GM23338 (cell line): ENCODE data around the gene SRGAP2. TPM values are rescaled to one million over a fixed set of nuclear protein-coding genes. Genes with fewer than 3 reads are reported as not detected.
"Not testable (repeated sequence)": the region's sequence is repeated elsewhere in the genome, so short reads cannot be mapped to it uniquely, and the experiment has no call there.

Experiments
- ATAC-seq: fragments of 200-7000 bp; cut with Tn5 transposase; 3 replicates; pipeline ENCODE4 v1.9.1; 2020
- DNase-seq: peaks from one replicate; pipeline ENCODE4 v3.0.0-alpha.2; 2015; ENCODE audit warnings: low spot score
- H2AFZ ChIP-seq: fragments of 200-600 bp; sonication (generic); 2 replicates; pipeline ENCODE4 v1.8.0; 2016; ENCODE audit warnings: antibody characterized with exemption, mild to moderate bottlenecking, moderate library complexity
- H3F3A ChIP-seq: fragments of 200-600 bp; sonication (generic); replicated peaks from 2 replicates; pipeline ENCODE4 v1.8.0; 2017; ENCODE audit warnings: antibody characterized with exemption, mixed run types, low read depth
- H3K27ac ChIP-seq: fragments of 200-600 bp; sonication (generic); 2 replicates; pipeline ENCODE4 v1.6.1; 2016; ENCODE audit warnings: low read depth
- H3K27me3 ChIP-seq: fragments of 200-600 bp; sonication (generic); 2 replicates; pipeline ENCODE4 v1.8.0; 2016; ENCODE audit warnings: mild to moderate bottlenecking, mixed run types, moderate library complexity; ENCODE audit not compliant: insufficient read depth
- H3K36me3 ChIP-seq: fragments of 200-600 bp; sonication (generic); 2 replicates; pipeline ENCODE4 v1.8.0; 2016; ENCODE audit warnings: mild to moderate bottlenecking; ENCODE audit not compliant: insufficient read depth
- H3K4me1 ChIP-seq: fragments of 200-600 bp; sonication (generic); 2 replicates; pipeline ENCODE4 v1.8.0; 2016; ENCODE audit warnings: mild to moderate bottlenecking, moderate library complexity; ENCODE audit not compliant: insufficient read depth
- H3K4me2 ChIP-seq: fragments of 200-600 bp; sonication (generic); 2 replicates; pipeline ENCODE4 v1.7.1; 2017; ENCODE audit warnings: mixed run types
- H3K4me3 ChIP-seq: fragments of 200-600 bp; sonication (generic); 2 replicates; pipeline ENCODE4 v1.6.1; 2016; ENCODE audit warnings: mixed run types
- H3K79me2 ChIP-seq: fragments of 200-600 bp; sonication (generic); replicated peaks from 2 replicates; pipeline ENCODE4 v1.8.0; 2017; ENCODE audit warnings: mild to moderate bottlenecking; ENCODE audit not compliant: insufficient read depth
- H3K9me2 ChIP-seq: fragments of 200-600 bp; sonication (generic); 2 replicates; pipeline ENCODE4 v1.8.0; 2017; ENCODE audit not compliant: insufficient read depth
- H4K20me1 ChIP-seq: fragments of 200-600 bp; sonication (generic); replicated peaks from 2 replicates; pipeline ENCODE4 v1.8.0; 2017; ENCODE audit warnings: mild to moderate bottlenecking; ENCODE audit not compliant: insufficient read depth
- H3K27ac Mint-ChIP-seq: 2 replicates; pipeline ENCODE4 v1.8.0; 2020; ENCODE audit warnings: inconsistent platforms, mild to moderate bottlenecking, moderate library complexity, mixed read lengths
- H3K27me3 Mint-ChIP-seq: 3 replicates; pipeline ENCODE4 v1.8.0; 2022; ENCODE audit warnings: low read depth, mild to moderate bottlenecking, moderate library complexity, mixed read lengths, inconsistent platforms; ENCODE audit not compliant: insufficient read depth, poor library complexity
- H3K36me3 Mint-ChIP-seq: 3 replicates; pipeline ENCODE4 v1.8.0; 2021; ENCODE audit warnings: low read depth, mild to moderate bottlenecking, inconsistent platforms, moderate library complexity, mixed read lengths
- H3K4me1 Mint-ChIP-seq: 3 replicates; pipeline ENCODE4 v1.8.0; 2020; ENCODE audit warnings: mild to moderate bottlenecking, inconsistent platforms, mixed read lengths
- H3K4me3 Mint-ChIP-seq: 3 replicates; pipeline ENCODE4 v1.8.0; 2021; ENCODE audit warnings: moderate library complexity, mild to moderate bottlenecking, inconsistent platforms, mixed read lengths
- H3K9me3 Mint-ChIP-seq: 3 replicates; pipeline ENCODE4 v1.8.0; 2020; ENCODE audit warnings: moderate library complexity, mild to moderate bottlenecking, inconsistent platforms, mixed read lengths
- polyA plus RNA-seq: library from polyadenylated mRNA; unstranded; fragments of >200 nt; fragmentation: Nextera tagmentation; extraction: Ambion mirVana; gene quantifications from 2 replicates; pipeline ENCODE4 v1.2.1, GENCODE V29; 2016
- total RNA-seq: library from RNA; depleted of rRNA; stranded (reverse); fragments of >200 nt; shearing (Covaris generic); gene quantifications from 2 replicates; pipeline ENCODE4 v1.2.3, GENCODE V29; 2014

SRGAP2 gene
- total and polyA plus RNA-seq, 2 experiments from 2014 or later, result 41.4 to 77.8 TPM

DNA sequence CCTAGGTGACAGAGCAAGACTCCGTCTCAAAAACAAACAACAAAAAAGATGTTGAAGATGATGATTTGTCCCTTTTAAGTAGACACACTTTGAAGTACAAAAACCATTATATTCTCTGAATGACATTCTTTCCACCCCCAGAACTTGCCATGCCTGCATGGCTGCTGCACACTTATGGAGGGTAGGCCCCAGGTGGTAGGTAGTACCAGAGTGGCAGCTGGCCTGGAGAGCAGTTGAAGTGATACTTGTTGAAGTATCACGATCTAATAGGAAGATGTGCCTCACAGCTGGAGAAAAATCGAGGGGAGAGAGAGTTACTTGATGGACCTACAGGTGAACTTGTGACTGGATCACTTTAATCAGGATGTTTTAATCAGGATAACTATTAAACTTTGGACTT, 14.9 kb downstream of the SRGAP2 start:
- H3K4me3 Mint-ChIP-seq, H3K4me3 ChIP-seq, H4K20me1 ChIP-seq, H3K9me3 Mint-ChIP-seq, H2AFZ ChIP-seq, H3K4me1 Mint-ChIP-seq, H3K9me2 ChIP-seq, H3K4me2 ChIP-seq, H3K27me3 ChIP-seq, H3K36me3 ChIP-seq, H3K79me2 ChIP-seq, H3K27ac Mint-ChIP-seq, DNase-seq, ATAC-seq, H3K27ac ChIP-seq, H3F3A ChIP-seq, H3K27me3 Mint-ChIP-seq, H3K36me3 Mint-ChIP-seq, H3K4me1 ChIP-seq: not testable (repeated sequence)

DNA sequence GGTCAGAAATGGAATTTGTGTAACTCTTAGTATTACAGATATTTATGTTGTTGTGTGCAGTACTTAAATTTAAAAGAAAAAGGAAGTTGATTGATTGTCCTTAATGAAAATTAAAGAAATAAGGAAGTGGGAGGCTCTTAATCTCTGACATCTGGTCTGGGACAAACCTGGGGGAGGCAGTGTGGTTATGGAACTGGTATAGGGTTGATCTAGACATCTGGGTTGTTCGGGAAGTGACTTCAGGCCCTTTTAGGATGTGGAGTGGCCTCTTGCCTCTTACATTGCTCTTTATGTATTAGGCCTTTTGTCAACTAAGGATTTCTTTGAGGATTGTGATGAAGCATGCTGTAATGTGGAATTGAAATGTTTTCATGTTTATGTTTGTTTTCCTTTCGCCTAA, 15.4 kb downstream of the SRGAP2 start:
- not testable (repeated sequence) for H3K27me3 ChIP-seq, H3K9me3 Mint-ChIP-seq, H3K79me2 ChIP-seq, H3K4me3 ChIP-seq, H3K4me1 ChIP-seq, H3K4me3 Mint-ChIP-seq, H3K36me3 ChIP-seq, H3K27ac ChIP-seq, H3K27me3 Mint-ChIP-seq, H3K4me1 Mint-ChIP-seq, H3K36me3 Mint-ChIP-seq, DNase-seq, H3K9me2 ChIP-seq, H3K4me2 ChIP-seq, H3K27ac Mint-ChIP-seq, H4K20me1 ChIP-seq, H3F3A ChIP-seq, ATAC-seq, H2AFZ ChIP-seq

DNA sequence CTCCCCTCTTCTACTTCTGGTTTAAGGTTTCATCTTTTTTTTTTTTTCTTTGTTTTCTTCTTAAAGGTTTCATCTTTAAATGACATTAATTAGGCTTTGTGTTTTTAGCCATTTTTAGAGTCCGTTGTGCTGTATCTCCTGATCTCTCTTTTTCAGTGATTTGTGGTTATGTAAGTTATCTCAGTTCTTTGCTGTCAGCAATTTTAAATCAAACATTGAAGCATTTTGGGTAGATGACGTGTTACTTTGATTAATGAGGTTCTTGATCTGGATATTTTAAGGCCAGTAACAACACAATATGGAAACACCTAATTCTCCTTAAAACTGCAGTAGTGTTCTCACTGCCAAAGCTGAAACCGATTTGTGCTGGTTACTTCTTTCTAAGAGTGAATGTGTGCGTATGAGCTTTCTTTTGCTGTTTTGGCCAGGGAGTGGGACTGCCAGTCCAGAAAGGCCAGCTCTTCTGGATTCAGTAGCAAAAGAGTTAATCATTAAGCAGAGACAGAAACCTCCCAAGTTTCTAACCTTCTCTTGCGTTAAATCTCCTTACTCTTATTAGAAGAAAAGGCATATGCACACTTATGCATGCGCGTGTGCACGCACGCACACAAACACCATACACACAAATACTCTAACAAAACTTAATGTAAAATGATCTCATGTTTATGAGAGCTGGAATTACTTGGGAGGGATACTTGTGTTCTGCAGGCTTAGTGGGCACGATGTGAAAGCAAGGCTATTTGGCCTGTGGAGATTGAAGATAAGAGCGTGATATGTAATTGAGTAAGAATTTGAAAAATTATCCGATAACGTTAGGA, 16.4 kb downstream of the SRGAP2 start:
- H3K79me2 ChIP-seq, H3K36me3 ChIP-seq, H3F3A ChIP-seq, H4K20me1 ChIP-seq, H3K9me3 Mint-ChIP-seq, H3K27ac ChIP-seq, H3K4me3 Mint-ChIP-seq, ATAC-seq, H3K27ac Mint-ChIP-seq, H3K4me1 Mint-ChIP-seq, H3K4me3 ChIP-seq, H3K36me3 Mint-ChIP-seq, H3K9me2 ChIP-seq, H2AFZ ChIP-seq, H3K27me3 Mint-ChIP-seq, H3K27me3 ChIP-seq, H3K4me1 ChIP-seq, DNase-seq, H3K4me2 ChIP-seq: not testable (repeated sequence)

DNA sequence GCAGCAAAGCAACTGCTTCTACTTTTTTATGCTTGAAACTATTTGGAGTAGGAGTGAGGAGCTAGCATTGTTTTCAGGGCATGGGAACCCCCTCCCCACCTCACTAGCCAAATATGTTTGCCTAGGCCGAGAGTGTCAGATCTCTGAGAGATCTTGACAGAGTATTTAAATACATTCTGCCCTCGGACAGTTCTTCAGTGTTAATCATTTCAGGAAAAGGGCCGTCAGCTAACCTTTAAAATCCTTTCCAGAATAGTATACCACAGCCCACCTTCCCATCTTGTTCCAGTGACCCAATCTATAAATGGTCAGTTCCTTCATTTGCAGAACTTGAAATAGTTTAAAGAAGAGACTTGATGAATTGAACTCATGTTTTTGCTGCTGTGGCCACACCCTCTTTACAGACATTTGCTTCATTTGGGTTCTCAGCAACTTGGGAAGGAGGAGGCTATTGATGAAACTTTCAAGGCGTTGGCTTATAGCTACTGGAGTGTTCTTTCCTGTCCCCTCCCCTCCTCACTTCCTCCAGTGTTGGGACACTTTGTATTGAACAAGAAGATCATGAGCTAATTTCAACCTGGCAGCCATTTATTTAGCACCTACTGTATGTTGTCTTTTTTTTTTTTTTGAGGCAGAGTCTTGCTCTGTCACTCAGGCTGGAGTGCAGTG, 17.1 kb downstream of the SRGAP2 start:
- ATAC-seq, H3K27me3 Mint-ChIP-seq, H3K4me1 Mint-ChIP-seq, H3K4me3 Mint-ChIP-seq, H2AFZ ChIP-seq, H3K36me3 Mint-ChIP-seq, H3K27ac Mint-ChIP-seq, H3K4me3 ChIP-seq, H3K9me3 Mint-ChIP-seq, H3K27me3 ChIP-seq, DNase-seq, H3F3A ChIP-seq, H3K4me2 ChIP-seq, H3K79me2 ChIP-seq, H3K36me3 ChIP-seq, H3K27ac ChIP-seq, H3K4me1 ChIP-seq, H3K9me2 ChIP-seq, H4K20me1 ChIP-seq: not testable (repeated sequence)

DNA sequence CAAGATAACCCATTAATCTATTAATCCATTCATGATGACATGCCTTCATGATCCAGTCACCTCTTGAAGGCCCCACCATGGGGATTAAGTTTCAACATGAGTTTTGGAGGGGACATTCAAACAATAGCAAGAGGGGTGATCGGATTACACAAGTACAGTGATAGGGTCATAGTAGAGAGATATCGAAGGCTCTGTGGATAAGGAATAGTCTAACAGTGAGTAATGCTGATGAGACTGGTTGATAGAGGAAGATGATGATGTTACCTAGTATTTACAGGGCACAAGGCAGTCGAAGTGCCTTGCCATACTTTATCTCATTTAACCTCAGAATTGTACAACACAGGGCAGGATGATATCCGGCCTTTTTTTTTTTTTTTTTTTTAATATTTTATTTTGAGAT, 18.2 kb downstream of the SRGAP2 start:
- not testable (repeated sequence) for H3K79me2 ChIP-seq, H3K9me3 Mint-ChIP-seq, H3K4me2 ChIP-seq, H3K27ac ChIP-seq, H3K27ac Mint-ChIP-seq, H3K27me3 ChIP-seq, H3K4me1 ChIP-seq, DNase-seq, ATAC-seq, H3K4me3 Mint-ChIP-seq, H2AFZ ChIP-seq, H3K4me1 Mint-ChIP-seq, H3K36me3 ChIP-seq, H3K4me3 ChIP-seq, H3K27me3 Mint-ChIP-seq, H3K36me3 Mint-ChIP-seq, H3K9me2 ChIP-seq, H3F3A ChIP-seq, H4K20me1 ChIP-seq

DNA sequence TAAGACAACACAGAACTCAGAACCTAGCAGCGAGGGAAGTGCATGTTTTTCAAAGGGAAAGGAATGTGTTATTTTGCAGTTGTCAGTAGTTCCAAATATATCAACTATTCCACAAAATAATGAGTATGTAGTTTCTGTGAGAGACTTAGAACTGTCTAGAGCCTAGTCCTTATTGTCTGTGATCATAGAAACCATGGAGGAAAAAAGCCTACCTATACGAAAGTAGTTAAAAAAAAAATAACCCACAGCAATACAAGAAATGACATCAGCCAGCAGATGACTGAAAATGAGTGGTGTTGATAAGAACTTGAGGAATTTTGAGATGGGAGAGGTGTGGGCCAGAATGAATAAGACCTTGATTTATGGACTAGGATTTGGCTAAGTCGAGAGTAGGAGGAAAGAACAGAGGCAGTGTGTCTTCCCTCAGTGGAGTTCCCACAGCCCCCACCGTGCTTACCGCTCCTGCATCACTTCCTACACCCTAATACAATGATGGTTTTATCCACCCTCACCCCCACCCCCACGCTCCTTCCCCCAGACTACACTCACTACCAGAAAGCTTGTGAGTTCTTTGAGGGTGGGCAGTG, 20.9 kb downstream of the SRGAP2 start:
- H3K4me3 ChIP-seq, DNase-seq, H3K27me3 Mint-ChIP-seq, H3K79me2 ChIP-seq, H3F3A ChIP-seq, H3K4me1 Mint-ChIP-seq, H3K27me3 ChIP-seq, H2AFZ ChIP-seq, ATAC-seq, H4K20me1 ChIP-seq, H3K4me2 ChIP-seq, H3K36me3 ChIP-seq, H3K4me3 Mint-ChIP-seq, H3K9me3 Mint-ChIP-seq, H3K9me2 ChIP-seq, H3K4me1 ChIP-seq, H3K27ac Mint-ChIP-seq, H3K36me3 Mint-ChIP-seq, H3K27ac ChIP-seq: not testable (repeated sequence)
